HG03571 (cell line): ENCODE measurements around the gene ADAMTSL3.
"Not testable (repeated sequence)": the region's sequence is repeated elsewhere in the genome, so short reads cannot be mapped to it uniquely, and the experiment has no call there.

Experiments
- ATAC-seq: cut with Tn5 transposase; IDR thresholded peaks from one replicate; pipeline ENCODE4 v1.9.1; 2021; ENCODE audit not compliant: unreplicated experiment

ADAMTSL3 gene

DNA sequence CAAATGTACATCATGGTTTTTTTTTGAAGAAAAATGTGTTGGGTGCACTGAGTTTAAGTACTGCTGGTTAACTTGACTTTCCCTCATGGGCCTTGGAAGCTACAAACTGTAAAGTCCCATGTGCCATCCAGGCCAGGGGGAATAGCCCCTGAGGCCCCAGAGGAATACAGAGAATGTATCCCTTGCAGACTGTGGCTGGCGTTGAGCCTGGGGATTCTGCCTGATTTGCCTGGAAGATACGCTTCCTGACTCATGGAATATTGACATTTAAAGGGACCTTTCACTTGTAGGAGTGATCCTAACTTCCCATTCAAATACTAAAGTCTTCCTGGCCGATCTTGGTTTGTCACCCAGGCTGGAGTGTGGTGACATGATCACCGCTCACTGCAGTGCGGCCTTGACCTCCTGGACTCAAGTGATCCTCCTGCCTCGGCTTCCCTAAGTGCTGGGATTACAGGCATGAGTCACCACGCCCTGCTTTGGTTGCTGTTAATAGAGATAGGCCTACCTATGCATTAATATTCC is 42.0 kb downstream of the ADAMTSL3 start:
- ATAC-seq: no peak

DNA sequence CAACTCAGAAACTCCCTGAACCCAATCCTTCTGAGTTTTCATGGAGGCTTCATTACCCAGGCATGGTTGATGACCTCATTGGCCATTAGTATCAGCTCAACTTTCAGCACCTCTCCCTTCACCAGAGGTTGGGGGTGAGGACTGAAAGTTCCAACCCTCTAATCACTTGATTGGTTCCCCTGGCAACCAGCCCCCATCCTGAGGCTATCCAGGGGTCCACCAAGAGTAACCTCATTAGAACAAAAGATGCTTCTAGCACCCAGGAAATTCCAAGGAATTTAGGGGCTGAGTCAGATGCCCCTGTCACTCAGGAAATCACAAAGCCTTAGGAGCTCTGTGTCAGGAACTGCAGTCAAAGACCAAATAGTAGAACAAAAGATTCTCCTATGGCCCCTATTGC is 43.8 kb downstream of the ADAMTSL3 start:
- no peak for ATAC-seq

DNA sequence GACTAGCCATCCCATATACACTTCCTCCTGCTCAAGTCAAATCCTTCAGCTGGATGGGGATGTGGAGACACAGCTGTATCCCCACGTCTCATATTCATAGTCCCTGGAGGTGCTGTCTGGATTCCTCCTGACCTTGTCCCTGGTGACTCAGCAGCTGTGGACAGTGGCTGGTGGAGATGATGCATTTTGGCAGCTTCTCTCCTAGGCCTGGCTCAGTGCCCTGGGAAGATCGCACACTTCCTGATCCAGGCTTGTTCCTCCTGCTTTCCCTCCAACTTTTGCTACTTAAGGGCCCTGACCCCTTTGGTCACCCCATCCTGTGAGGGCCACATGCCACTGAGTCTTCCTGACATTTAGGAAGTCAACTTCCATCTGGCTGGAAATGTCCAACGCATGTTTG is 44.4 kb downstream of the ADAMTSL3 start:
- no peak for ATAC-seq

DNA sequence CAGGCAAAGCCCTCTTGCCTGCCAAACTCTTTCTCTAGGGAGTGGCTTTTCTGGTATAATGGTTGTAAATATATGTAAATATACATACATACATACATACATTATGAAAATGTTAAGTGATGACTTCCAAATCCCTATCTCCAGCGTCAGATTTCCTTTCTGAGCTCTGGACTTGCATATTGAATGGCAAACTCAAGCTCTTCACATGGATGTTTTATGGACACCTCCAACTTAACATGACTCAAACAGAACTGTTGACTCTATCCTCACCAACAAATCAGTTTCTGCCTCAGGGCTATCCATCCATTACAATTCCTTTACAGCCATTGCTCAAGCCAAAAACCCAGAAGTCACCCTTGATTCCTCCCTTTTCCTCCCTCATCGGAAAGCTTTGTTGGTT is 45.1 kb downstream of the ADAMTSL3 start:
- no peak for ATAC-seq

DNA sequence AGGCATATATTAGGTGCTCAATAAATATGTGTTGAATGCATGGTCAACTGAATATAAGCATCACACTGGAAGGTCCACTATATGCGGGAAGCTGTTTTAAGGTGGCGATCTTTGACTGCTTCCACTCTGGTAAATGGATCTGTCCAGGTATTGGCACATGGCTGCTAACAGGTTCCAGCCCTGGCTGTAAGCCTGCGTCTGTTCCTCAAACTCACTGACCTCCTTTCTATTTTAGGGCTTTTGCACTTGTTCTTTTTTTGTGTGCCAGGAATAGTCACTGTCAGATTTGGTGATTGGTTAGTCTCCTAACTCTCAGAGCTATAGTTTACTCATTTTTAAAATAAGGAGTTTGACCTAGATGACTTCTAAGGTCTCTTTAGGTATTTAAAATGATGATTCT is 46.2 kb downstream of the ADAMTSL3 start:
- no peak for ATAC-seq

DNA sequence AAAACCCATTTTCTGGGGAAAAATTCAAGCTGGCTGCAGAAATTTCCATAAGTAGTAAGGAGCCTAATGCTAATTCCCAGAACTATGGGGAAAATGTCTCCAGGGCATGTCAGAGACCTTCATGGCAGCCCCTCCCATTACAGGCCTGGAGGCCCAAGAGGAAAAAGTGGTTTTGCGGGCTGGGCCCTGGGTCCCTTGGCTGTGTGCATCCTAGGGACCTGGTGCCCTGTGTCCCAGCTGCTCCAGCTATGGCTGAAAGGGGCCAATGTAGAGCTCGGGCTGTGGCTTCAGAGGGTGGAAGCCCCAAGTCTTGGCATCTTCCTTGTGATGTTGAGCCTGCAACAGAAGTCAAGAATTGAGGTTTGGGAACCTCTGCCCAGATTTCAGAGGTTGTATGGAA is 48.4 kb downstream of the ADAMTSL3 start:
- not testable (repeated sequence) for ATAC-seq

DNA sequence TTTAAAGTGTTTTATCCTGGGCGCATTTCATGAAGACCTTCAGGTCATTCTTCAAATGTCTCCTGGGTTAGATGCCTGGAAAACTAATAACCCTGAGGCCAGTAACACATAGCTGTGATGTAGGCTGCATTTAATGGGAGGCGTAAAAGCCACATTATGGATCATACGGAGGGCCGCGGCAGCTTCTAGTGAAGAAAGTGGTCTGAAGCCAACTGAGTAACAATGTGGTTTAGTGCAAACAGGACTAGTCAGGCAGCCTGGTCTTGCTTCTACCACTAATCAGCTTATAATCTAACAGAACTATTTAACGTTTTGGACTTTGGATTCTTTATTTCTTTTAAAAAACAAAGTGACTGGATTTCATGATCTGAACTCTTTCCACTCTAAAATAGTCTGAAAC is 54.4 kb downstream of the ADAMTSL3 start:
- no peak for ATAC-seq

DNA sequence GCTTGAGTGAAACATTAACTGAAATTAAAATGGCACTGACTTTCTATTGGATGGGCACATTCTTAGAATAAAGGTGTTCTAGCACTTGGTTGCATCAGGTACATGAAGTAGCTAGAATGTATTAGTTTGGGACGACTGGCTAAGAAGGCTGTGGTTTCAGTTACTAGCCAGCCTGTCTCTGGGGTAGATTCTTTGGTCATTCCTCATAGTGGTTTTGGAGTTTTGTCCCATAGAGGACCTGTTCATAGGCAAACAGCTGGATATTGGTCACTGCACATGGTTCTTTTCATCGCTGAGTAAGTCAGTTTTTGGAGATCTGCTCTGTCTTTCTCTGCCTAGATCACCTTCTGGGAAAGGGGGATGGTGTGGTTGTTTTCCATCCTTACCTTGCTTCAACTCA is 55.3 kb downstream of the ADAMTSL3 start:
- no peak for ATAC-seq

DNA sequence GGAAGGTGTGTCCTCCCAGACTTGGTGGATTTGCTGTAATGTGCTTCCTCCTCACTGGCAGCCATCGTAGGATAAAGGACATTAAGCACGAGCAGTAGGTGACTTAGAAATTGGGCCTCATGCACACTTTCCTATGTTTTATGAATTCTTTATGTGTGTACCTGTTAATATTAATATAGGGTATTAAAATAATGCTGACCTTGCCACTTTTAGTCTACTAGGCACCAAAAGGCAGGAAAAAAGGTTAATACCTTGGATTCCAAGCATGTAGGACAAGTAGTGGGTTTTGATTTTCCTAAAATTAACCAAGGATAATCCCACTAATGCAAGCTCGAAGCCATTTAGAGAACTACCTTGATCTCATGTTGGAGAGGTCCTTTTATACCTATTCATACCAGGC is 55.9 kb downstream of the ADAMTSL3 start:
- ATAC-seq: no peak

DNA sequence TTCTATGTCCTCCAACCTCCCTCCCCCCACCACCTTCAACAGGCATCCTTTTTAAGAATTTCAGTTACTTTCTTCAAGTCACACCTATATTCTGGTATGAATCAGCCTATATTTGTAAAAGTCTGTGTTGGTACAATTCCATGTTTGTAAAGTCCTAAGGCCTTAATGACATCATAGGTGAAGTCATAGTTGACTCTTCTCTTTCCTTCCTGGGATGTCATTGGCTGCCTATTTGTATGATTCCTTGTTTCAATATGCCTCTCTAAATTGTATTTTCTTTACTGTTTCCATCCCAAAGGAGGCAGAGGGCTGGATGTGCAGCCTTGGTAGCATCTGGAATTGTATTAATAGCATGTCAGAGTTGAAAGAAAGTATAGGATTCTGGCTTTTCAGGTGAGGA is 56.5 kb downstream of the ADAMTSL3 start:
- ATAC-seq: no peak

DNA sequence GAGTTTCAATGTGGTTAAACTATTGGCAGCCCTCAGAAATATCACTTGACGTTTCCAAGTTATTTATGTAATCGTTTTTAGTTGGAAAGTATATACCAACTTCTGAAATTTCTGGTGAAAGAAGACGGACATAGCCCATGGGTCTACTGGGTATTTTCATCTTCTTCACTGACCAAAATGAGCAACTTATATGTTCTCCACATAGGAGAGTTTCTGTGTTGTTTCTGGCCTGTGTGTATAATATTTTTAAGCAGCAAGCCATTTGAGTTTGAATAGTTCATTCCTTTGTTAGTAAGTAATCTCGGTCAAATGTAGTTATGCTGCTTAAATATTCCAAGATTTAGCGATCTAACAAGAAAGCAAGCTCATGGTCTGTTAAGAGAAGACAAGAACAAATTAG is 57.3 kb downstream of the ADAMTSL3 start:
- ATAC-seq: no peak

DNA sequence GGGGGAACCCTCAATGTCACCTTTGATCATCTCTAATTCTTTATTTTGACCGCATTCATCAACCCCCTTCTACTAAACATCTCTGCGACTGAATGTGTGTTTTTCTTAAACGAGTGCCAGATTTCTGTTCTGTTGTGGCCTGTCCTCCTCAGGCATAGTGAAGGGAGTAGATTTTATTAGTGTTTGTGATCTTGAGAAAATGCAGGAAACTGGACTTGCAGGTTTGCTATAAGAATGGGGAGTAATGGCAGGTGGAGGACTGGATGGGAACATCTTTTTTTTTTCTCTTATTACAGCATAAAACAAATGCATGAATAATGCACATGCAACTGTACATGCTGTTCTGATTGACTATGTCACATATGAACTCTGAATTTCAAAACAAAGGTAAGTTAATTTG is 59.3 kb downstream of the ADAMTSL3 start:
- no peak for ATAC-seq

DNA sequence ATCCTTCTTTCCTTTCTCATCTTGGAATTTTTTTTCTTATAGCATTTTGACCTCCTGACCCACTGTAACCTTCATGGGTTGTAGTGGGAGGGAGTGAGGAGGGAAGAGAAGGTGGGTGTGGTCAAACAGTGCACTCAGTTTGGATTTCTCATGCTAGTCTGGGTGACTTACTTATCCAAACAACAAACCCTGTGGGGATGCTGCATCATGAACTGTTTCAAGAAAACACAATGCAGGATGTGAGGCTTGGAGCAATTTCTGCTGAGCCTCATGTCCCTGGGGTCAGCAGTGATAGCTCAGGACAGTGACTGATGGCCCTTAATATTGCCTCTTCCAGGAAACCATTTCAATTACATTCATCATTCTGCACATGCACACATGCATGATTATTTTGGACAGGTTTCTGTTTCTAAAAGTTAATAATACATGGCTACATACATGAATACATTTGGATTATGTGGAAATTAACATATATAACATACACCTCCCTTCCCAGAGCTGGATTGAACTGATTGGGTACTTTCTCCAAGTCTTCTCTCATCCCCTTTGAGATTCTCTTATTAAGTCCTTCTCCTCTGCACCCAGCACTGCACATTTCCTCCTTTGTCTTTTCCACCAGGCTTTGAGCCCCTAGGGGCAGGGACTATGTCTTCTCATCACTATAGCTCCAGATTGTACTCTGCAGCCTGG is 61.2 kb downstream of the ADAMTSL3 start:
- ATAC-seq: no peak

DNA sequence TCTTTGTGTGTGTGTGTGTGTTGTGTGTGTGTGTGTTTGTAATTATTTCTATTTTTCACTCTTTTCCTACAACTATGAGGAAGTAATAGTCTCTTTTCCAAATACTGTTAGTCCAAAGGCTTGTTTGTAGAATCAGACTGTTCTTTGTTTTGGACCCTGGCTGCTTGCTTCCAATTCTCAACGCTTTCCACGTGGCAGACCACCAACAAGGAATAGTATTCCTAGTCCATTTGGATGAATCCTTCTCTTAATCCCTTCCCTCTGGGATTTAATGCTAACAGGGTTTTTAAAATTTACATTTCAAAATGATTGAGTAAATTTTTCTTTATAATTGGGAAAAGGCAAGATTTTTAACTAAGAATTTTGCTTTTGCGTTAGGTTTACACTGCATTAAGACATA is 62.7 kb downstream of the ADAMTSL3 start:
- no peak for ATAC-seq

DNA sequence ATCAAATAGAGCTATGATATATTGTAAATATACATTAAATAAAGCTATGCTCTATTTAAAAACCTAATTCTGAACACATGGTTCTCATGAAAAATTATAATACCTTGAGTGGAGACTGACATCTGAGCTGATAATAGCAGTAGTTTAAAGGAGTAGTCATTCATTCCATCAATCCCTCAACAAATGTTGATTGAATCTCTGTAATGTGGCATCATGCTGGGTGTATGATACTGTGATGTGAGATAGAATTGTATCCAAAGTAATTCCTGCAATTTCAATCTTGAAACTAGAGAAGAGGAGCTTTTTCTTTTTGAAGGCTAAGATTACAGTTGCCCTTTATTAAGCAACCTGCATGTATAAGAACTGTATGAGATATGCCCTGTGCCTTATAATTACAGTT is 63.1 kb downstream of the ADAMTSL3 start:
- ATAC-seq: no peak

DNA sequence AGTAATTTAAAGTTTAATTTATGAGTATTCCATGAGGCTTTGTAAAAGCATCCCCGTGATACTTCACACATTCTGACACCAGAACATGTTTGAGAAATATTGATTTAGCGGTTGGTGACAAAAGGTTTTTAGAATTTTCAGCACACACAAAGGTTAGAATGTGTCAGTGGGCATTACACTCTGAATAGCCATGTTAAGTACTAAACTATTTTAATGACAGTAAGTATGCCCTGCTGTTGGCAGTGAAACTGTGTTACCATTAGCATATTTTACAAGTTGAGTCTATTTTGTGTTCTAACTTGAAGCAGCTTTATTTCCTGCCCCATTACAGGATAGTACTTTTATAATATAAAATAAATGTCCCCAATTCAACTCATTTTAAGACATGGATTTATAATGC is 66.5 kb downstream of the ADAMTSL3 start:
- no peak for ATAC-seq

DNA sequence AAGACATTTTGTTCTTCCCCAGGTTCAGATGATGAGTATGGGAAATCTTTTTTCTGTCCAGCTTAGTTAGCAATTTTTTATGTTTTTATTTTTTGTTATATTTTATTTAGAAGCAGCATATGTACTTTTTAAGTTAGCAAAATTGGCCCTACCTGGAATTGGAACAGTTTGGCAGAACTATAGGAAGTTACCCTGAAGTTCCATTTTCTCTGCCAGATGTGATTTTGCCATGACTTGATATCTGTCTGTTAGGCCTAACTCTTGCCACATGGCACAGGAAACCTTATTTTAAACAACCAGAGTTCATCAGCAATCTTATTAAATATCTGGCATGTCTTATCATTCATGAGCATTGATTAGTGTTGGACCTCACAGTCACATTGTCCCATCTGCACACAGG is 67.1 kb downstream of the ADAMTSL3 start:
- ATAC-seq: no peak

DNA sequence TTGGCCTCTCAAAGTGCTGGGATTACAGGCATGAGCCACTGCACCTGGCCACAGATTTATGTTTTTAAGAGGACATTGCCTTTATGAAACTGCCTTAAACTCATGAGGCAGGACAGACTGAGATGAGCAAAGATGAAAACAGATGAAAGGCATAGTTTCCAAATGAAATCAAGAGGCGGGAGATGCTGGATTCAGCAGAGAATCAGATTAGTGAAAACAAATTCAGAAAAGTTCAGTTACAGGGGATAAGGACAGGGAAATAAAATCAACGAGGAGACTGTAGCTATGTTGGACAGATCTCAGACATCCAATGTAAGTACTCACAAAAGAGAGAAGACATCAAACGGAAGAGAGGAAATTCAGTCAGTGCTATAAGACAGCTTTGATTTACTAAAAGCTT is 68.1 kb downstream of the ADAMTSL3 start:
- no peak for ATAC-seq

DNA sequence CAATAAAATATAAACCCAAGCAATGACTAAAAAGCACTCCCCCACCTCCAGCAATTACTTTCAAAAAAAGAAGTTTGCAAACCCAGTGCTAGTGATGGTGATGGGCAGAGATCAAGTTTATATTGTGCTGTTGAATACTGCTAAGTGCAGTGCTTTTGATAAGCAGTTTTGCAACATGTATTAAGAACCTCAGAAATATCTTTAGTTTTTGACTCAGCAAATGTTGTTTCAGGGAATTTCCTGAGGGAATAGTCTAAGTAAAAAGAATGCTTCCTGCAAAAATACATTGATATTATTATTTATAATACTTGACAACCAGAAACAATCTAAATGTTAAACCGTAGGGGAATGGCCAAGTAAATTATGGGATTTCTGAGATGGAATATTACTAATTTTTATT is 69.3 kb downstream of the ADAMTSL3 start:
- no peak for ATAC-seq

DNA sequence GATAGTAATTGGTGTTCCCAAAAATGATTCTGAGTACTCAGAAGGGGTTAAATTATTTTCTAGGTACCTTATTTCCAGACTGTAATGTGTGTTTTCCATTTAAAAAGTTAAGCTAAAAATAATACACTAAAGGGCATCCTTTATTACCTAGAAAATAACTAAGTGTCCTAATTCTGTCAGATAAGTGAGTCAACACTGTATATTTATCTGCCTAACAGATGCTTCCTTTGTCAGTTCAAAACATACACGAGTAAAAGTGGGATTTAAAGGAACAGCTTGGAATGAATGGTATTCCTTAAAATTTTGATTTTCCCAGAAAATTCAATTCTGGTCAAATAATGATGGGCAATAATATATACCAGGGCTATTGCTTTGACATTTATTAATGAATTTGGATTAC is 78.3 kb downstream of the ADAMTSL3 start:
- no peak for ATAC-seq

DNA sequence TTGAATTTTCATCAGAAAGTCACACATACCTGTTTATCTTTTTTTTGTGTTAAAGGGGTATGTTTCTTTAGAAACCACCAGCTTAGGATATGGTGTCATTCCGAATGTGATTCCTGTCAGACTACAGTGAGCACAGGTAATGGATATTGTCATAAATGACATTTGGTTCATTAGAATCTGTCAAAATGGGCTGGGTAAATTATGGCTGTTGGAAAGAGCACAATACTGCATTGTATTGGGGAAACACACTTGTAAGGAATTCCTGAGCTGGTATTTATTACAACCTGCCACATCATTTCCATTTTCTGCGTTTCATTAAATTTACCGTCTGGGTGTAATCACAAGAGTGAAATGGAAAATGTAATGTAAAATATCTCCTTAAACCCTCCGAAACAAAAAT is 78.8 kb downstream of the ADAMTSL3 start:
- ATAC-seq: no peak

DNA sequence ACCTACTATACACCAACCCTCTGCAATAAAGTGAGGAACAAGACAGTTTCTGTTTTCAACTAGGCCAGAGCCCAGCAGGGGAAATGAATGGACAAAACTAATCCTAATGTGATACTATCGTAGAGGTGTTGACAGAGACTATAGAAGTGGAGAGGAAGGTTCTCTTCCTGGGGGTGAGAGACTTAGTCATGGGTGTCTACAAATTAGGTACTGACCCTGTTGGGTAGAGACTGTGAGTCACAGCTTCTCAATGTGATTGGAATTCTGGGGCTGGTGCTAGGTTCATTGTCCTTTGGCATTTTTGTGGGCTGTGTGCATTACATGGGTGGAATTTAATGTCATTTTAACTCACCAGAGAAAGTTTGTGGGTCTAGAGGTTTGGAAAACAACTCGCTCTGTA is 79.3 kb downstream of the ADAMTSL3 start:
- no peak for ATAC-seq

DNA sequence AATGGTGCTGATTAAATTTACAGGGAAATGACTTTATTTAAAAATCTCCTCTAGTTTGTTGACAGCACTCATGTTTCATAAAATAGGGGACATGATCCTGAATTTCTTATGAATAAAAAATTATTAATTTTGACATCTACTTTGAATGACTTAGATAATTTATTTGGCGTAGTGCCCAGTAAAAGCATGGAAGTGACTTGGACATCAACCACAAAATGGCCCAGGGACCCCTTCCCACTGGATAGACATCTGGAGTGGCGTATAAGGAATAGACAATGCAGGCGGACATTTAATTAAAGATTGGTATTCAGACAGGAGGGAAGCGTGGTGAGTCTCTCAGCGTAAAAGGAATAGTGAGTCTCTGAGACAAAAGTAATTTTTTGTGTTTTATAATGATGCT is 79.8 kb downstream of the ADAMTSL3 start:
- ATAC-seq: no peak
